BE2C (cell line): Measurements from ENCODE around the gene VSTM2B.

Experiments
- DNase-seq: peaks from one replicate; pipeline ENCODE4 v3.0.0-alpha.2; 2020
- H3K27me3 ChIP-seq: fragments of 250-450 bp; sonication (Bioruptor Pico); 2 replicates; pipeline ENCODE4 v1.5.1; 2020; ENCODE audit warnings: mild to moderate bottlenecking
- H3K36me3 ChIP-seq: fragments of 250-450 bp; sonication (Bioruptor Pico); 2 replicates; pipeline ENCODE4 v1.5.1; 2020; ENCODE audit warnings: mild to moderate bottlenecking
- H3K4me1 ChIP-seq: fragments of 250-450 bp; sonication (Bioruptor Pico); 2 replicates; pipeline ENCODE4 v1.5.1; 2020
- H3K4me3 ChIP-seq: 2 replicates; pipeline ENCODE4 v1.5.1; 2011; ENCODE audit warnings: low read depth, low read length
- H3K9me3 ChIP-seq: fragments of 250-450 bp; sonication (Bioruptor Pico); 2 replicates; pipeline ENCODE4 v1.5.1; 2020
- CTCF ChIP-seq: IDR thresholded peaks from 2 replicates; pipeline ENCODE4 v1.5.1; 2012; ENCODE audit warnings: mild to moderate bottlenecking, low read depth, low read length

The VSTM2B gene

GRCh38 chr19:29591670-29592069 is 65.9 kb downstream of the VSTM2B start:
- H3K27me3 ChIP-seq, result peaks cover 8% of the 10 kb centered on the region; the same call in 1 of the 2 replicates
- H3K4me3 ChIP-seq, result no peak overlapping the region
- H3K36me3 ChIP-seq, result no peaks in the 10 kb centered on the region
- TF ChIP-seq CTCF, result no peak
- no peaks in the 10 kb centered on the region for H3K9me3 ChIP-seq
- no peaks in the 10 kb centered on the region for H3K4me1 ChIP-seq
- no peak for DNase-seq

- peaks cover 27% of the 10 kb centered on the region for H3K27me3 ChIP-seq
- H3K4me1 ChIP-seq, result no peaks in the 10 kb centered on the region
Measured at GRCh38 chr19:29593869-29594268, 68.1 kb downstream of the VSTM2B start.

GRCh38 chr19:29596080-29596727 is 70.4 kb downstream of the VSTM2B start:
- no peak for DNase-seq

More at GRCh38 chr19:29593869-29594268, 68.1 kb downstream of the VSTM2B start:
- Histone ChIP-seq H3K9me3 (no peaks in the 10 kb centered on the region), H3K4me3 (no peak overlapping the region), H3K36me3 (no peaks in the 10 kb centered on the region)
- TF ChIP-seq CTCF, result no peak
- DNase-seq, result no peak

GRCh38 chr19:29596885-29597525 is 71.2 kb downstream of the VSTM2B start:
- peak; percentile 32; the same call in 1 of the 2 replicates for TF ChIP-seq CTCF
- no peak for DNase-seq
- no peak overlapping the region for H3K4me3 ChIP-seq
- H3K4me1 ChIP-seq, result no peaks in the 10 kb centered on the region
- no peaks in the 10 kb centered on the region for H3K36me3 ChIP-seq
- peaks cover 42% of the 10 kb centered on the region for H3K27me3 ChIP-seq
- no peaks in the 10 kb centered on the region for H3K9me3 ChIP-seq

More at GRCh38 chr19:29596080-29596727, 70.4 kb downstream of the VSTM2B start:
- no peak for TF ChIP-seq CTCF
- Histone ChIP-seq H3K9me3 (no peaks in the 10 kb centered on the region), H3K4me1 (no peaks in the 10 kb centered on the region), H3K36me3 (no peaks in the 10 kb centered on the region), H3K4me3 (no peak overlapping the region), H3K27me3 (peaks cover 42% of the 10 kb centered on the region)

GRCh38 chr19:29598036-29598435 is 72.2 kb downstream of the VSTM2B start:
- TF ChIP-seq CTCF, result no peak
- DNase-seq, result no peak
- Histone ChIP-seq H3K36me3 (no peaks in the 10 kb centered on the region), H3K27me3 (peaks cover 42% of the 10 kb centered on the region), H3K9me3 (no peaks in the 10 kb centered on the region), H3K4me3 (no peak overlapping the region), H3K4me1 (no peaks in the 10 kb centered on the region)

- H3K9me3 ChIP-seq, result no peaks in the 10 kb centered on the region
- H3K27me3 ChIP-seq, result peaks cover 42% of the 10 kb centered on the region
- no peak for TF ChIP-seq CTCF
- H3K36me3 ChIP-seq, result no peaks in the 10 kb centered on the region
- no peak overlapping the region for H3K4me3 ChIP-seq
- no peaks in the 10 kb centered on the region for H3K4me1 ChIP-seq
- no peak for DNase-seq
Measured at GRCh38 chr19:29598496-29598895, 72.7 kb downstream of the VSTM2B start.
